C4-2B (cell line): ENCODE measurements around the gene BHMT2.

Source experiments
- H3K27ac ChIP-seq: fragments of 450-650 bp; 2 replicates; pipeline ENCODE4 v1.5.1; 2017
- CTCF ChIP-seq: fragments of 450-650 bp; conservative IDR thresholded peaks from 2 replicates; pipeline ENCODE4 v1.5.1; 2017; ENCODE audit warnings: mild to moderate bottlenecking
- ZFX ChIP-seq: fragments of 450-650 bp; IDR thresholded peaks from 2 replicates; pipeline ENCODE4 v1.6.1; 2017

Gene BHMT2

GRCh38 chr5:79025054-79025472, 44.5 kb upstream of the BHMT2 start:
- H3K27ac ChIP-seq = no peak overlapping the region
- TF ChIP-seq ZFX (no peak), CTCF (peak; percentile 99)

DNA sequence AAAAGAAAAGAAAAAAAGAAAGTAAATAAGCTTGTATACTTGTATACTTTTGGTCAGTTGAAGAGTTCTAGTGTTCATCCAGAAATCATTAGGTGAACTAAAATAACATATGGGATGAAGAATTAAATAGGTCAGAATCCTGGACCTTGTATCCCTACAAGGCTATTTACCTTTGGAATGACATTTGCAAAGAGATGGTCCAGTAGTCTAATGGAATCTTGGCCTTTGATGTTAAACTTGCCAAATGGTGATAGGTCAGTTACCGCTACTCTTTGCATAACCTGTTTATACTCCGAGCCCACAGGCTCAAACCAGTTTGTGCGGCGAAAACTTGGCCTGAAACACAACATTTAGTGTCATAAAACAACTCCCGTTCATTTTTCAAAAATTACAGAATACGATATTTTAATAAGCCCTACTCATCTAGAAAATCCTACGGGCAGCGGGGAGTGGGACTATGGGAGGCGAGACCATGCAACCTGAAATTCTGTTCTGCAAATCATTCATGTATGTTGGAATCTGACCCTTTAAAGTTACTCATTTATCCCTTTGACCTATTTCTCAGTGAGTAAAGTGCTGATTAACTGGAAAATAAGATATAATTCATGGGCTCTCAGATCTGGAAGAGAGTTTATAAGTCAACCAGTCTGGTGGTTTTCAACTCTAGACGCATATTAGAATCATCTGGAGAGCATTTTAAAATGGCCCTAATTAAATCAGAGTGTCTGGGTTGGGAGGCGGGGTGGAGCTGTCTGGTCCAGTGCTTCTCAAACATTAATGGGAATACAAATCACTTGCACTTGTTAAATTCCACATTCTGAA, 38.7 kb upstream of the BHMT2 start:
- H3K27ac ChIP-seq = no peak overlapping the region
- no peak for TF ChIP-seq CTCF
- no peak for TF ChIP-seq ZFX

DNA sequence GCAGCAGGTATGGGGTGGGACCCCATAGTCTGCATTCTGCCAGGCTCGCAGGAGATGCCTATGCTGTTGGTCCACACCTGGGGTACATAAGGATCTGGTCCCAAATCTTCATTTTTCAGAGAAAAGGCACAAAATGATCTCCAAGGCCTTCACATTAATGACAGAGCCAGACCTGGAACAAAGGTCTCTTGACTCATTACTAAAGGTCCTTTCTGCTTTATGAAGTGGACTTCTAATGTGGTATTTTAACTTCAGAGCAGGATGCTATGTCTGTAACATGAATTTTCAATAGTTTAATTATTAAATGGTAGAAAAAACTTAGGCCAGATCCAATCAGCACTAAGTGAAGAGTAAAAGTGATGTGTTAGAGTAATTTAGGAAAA, 38.1 kb upstream of the BHMT2 start:
- H3K27ac ChIP-seq = no peak overlapping the region
- no peak for TF ChIP-seq ZFX
- TF ChIP-seq CTCF = no peak

- TF ChIP-seq ZFX (no peak), CTCF (no peak)
- H3K27ac ChIP-seq = no peak overlapping the region
These were observed 37.4 kb upstream of the BHMT2 start for GRCh38 chr5:79032031-79032695.

DNA sequence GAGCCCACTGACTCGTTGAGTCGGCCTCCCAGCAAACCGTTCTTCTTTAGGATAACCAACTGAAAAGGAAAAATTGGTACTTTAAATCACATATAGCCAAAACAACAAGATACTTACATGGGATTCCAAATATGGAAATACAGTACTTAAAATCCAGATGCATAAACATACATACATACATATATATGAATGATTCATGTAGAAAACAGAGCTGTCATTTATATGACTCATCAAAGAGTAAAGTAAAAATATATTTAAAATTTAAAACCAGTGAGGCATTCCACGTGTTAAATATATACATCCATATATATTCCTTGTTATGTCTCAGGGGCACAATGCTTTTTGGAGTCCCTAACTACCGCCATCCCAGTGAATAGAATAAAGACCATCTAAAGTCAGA, 36.8 kb upstream of the BHMT2 start:
- TF ChIP-seq ZFX (no peak), CTCF (no peak)
- H3K27ac ChIP-seq = no peak overlapping the region

GRCh38 chr5:79035237-79035636, 34.3 kb upstream of the BHMT2 start:
- TF ChIP-seq ZFX (no peak), CTCF (no peak)
- no peak overlapping the region for H3K27ac ChIP-seq

- H3K27ac ChIP-seq = no peak overlapping the region
- no peak for TF ChIP-seq CTCF
- TF ChIP-seq ZFX = no peak
These were observed 32.8 kb upstream of the BHMT2 start for GRCh38 chr5:79036769-79037168.
